ENCODE measurements around the gene SV2C.

DNA sequence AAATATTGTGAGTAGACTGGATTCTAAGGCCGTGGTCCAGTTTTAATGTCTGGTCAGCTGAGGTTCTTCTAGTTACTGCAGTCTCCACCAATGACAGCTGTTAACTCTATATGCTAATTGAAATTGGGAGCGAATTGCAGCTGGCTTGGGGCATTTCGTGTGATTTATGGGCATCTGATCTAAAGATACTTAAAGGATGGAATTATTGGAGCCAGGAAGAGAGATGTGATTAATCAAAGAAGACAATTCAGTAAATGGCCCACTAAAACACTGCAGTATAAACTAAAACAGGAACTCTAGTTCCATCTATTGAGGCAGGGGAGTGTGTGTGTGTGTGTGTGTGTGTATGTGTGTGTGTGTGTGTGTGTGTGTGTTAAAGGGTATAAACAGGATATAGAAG lies 162.4 kb downstream of the SV2C start:
- TF ChIP-seq, protein P1, sequence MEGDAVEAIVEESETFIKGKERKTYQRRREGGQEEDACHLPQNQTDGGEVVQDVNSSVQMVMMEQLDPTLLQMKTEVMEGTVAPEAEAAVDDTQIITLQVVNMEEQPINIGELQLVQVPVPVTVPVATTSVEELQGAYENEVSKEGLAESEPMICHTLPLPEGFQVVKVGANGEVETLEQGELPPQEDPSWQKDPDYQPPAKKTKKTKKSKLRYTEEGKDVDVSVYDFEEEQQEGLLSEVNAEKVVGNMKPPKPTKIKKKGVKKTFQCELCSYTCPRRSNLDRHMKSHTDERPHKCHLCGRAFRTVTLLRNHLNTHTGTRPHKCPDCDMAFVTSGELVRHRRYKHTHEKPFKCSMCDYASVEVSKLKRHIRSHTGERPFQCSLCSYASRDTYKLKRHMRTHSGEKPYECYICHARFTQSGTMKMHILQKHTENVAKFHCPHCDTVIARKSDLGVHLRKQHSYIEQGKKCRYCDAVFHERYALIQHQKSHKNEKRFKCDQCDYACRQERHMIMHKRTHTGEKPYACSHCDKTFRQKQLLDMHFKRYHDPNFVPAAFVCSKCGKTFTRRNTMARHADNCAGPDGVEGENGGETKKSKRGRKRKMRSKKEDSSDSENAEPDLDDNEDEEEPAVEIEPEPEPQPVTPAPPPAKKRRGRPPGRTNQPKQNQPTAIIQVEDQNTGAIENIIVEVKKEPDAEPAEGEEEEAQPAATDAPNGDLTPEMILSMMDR (IDR thresholded peaks at IDR 0.05) = no peak
- no peak for TF ChIP-seq EZH2phosphoT487 (IDR thresholded peaks at IDR 0.05)
